CD4-positive, alpha-beta T cell treated with Interleukin-12 subunit alpha and Interleukin-12 subunit beta, for 1 hour (primary cell): Measurements from ENCODE around the gene OR2A12.
"Not testable (repeated sequence)": the region's sequence is repeated elsewhere in the genome, so short reads cannot be mapped to it uniquely, and the experiment has no call there.

Source experiments
- DNase-seq: peaks from one replicate; pipeline ENCODE4 v3.0.0-alpha.2; 2020

Gene OR2A12, protein sequence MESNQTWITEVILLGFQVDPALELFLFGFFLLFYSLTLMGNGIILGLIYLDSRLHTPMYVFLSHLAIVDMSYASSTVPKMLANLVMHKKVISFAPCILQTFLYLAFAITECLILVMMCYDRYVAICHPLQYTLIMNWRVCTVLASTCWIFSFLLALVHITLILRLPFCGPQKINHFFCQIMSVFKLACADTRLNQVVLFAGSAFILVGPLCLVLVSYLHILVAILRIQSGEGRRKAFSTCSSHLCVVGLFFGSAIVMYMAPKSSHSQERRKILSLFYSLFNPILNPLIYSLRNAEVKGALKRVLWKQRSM

DNA sequence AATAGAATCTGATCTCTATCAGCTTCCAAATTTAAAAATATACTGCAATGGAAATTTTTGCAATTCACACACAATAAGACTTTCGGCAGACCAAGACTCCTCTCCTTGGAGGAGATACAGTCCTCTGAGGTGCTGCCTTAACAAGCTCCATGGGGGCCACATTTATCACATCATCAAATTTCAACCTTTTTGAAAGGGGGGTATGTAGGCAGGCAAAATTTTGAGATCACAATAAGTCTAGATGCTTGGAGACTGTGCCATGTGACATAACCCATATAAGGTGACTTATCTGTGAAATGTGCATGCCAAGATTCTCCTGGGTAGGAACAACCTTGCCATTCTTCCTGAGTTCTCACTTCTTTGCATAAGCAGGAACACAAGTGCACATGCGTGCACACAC is at the start of gene OR2A12:
OR2A12 (plus strand) TSS at position 301 of the 400 bp plus-strand sequence. CDS start 8,830 bp downstream, outside the sequence.
- DNase-seq, result no peak

DNA sequence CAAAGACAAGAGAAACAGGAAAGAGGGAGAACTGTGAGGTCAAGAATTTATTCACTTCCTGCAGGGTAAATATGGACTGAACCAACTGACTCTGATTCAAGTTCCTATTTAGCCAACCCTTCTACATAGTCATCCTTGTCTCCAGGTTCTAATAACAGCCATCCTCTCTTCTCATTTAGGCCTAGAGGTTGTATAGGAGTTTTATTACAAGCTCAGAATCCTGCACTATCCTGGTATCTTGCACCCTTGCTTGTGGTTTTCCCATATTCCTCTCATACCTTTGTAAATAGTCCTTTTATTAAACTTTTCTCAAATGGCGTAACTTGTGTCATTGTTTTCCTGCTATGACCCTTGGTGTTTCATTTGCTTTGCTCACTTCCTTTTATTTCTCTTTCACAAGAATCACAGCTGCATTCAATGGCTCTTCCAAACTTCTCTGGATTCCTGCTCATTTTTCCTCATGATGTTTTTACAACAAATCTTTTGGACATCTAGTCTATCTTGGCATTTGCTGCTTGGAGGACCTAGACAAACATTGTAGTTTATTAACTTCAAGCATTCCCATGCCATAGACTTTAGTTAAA is 49.7 kb upstream of the OR2A12 start:
- no peak for DNase-seq

DNA sequence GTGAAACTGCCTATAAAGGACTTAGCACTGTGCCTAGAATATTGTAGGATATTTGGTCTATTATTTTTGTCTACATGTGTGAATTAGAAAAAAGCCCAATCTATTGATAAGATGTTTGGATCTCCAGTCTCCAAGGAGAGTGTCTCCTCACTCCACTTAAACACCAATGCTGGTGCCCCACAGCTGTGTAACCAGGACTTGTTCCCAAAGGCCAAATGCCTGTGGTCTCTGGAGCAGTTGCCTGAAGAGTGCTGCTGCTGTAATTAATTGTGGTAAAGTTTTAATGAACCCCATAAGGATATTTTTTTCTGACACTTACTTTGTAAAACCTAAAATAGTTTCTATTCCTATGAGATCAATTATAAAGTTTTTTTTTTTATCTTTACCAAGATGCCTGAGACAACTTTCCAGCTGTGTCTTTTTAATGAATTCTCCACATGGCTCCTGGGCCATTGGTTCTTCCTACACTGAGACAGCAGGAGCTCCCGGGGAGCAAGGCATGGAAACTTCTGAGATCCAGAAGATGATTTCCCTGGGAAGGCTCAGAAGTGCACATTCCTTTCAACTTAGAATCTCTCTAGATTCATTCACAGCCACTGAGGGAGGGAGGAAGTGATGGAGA is 48.6 kb upstream of the OR2A12 start:
- DNase-seq, result no peak

DNA sequence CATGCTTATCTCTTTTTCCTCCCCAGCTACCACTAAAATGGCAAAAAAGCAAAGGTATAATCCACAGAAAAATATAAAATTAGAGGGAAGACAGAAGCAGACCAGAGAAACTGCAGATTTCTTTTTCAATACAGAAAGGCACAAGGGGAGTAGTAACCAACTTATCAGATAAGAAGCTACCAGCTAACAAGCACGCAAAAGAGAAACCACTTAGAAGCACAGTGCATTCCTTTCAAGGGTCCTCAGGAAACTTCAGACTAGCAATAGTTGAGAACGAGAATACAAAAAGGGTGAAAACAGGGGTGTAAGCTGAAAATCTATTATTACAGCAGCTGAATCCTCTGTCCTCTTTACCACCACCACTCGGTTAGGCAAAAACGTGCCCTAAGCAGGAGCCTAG is 47.2 kb upstream of the OR2A12 start:
- DNase-seq, result no peak

DNA sequence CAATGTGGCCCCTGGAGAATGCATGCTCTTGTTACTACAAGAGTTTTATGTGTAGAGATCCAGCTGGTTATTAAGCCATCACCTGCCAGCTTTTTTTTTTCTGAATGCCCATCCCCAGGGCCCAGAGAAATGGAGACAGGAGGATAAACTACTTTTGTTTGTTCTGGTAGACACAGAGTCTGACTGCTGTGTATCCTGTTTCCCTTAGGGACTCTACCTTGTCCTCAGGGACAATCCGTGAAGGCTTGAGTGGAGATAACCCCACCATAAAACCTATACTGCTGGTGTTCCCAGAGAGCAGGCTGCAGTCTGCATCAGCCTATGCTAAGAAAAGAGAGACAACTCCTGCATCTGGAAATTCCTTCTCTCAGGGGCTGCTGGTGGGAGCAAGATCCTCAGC is 37.4 kb upstream of the OR2A12 start, which contains the start of gene OR2A5:
OR2A5 (plus strand) TSS at position 301 of the 400 bp plus-strand sequence. CDS start 1,454 bp downstream, outside the sequence.
- DNase-seq, result no peak

DNA sequence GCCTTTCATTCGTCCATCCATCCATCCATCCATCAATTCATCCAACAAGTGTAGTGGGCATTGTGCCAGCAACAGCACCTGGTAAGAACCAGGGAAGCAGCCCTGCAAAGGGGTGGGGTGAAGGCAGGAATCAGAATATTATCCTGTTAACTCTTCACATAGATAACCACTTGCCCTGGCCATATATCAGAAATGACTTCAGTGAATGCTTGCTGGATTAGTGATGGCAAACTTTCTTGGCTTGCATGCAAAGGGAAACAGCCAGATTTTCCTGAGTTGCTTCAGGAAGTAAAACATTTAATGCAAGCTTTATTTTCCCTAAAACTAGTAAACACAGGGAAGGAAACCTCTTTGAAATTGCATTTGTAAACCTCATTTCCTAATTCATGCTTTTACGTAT is 36.6 kb upstream of the OR2A12 start:
- no peak for DNase-seq

DNA sequence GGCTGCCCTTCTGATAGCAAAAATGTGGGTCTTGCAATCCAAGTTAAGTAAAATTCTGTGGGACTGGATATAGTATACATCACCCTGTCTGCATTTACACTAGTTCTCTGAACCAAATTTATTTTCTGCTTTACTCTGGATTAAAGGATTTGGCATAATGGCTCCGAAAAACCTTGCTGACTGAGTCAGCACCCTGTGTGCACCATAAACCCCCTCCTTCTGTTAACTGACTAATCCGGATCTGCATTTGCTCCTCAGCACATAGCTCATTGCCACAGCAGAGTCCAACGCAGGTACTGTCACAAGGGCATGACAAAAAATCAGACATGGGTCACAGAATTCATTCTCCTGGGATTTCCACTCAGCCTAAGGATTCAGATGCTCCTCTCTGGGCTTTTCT is 36.0 kb upstream of the OR2A12 start:
- no peak for DNase-seq

DNA sequence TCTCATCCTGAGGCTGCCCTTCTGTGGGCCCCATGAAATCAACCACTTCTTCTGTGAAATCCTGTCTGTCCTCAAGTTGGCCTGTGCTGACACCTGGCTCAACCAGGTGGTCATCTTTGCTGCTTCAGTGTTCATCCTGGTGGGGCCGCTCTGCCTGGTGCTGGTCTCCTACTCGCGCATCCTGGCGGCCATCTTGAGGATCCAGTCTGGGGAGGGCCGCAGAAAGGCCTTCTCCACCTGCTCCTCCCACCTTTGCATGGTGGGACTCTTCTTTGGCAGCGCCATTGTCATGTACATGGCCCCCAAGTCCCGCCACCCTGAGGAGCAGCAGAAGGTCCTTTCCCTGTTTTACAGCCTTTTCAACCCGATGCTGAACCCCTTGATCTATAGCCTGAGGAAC is 35.2 kb upstream of the OR2A12 start:
- not testable (repeated sequence) for DNase-seq

DNA sequence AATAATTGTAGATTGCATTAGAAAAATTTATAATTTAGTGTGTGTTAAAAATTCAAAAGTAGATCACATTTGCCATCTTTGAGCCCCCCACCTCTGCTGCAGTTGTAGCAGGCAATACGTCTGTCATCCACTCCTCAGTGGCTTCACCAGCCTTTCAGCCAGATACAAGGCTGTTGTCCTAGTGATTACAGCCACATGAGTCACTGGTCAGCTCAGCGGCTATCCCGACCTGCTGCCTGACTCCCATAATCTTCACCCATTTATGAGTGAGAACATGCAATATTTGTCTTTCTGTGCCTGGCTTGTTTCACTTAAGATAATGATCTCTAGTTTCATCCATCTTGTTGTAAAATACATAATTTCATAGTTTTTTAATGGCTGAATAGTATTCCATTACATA is 28.1 kb upstream of the OR2A12 start:
- no peak for DNase-seq

DNA sequence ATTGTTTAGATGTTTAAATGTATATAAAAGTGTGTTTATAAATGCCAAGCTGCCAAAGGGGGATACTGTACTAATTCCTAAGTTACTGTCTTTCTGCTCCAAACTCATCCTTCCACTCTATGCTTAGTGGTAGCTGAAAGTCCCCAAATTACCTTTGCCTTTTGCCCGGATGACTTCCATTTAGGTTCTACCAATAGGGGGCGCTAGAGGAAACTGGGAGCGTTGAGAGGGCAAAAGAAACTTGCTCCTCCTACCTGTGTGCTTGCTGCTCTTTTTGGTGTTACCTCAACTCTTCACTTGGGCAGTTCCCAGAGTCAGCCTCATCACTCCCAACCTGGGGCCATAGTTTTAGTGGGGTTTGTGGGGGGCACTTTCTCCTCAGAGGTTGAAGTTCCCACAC is 22.4 kb upstream of the OR2A12 start:
- no peak for DNase-seq

DNA sequence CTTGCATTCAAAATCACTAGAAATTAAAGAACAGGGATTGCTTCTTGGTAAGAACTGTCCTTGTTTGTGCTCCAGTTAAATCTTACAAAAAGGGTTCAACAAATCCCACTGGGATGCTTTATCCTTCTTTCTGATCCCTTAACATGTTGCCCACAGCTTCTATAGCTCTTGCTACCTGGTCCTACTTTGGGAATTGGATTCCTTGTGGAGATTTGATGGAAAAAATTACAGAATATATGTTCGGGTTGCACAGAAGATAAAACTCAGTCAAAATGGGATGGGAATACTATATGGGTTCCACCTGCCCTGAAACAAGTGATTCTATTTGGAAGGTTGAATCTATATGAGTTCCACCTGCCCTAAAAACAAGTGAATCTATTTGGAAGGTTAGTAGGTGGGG is 16.6 kb upstream of the OR2A12 start, which contains the start of gene OR2A25:
OR2A25 (plus strand) TSS at position 301 of the 400 bp plus-strand sequence. CDS start 4,409 bp downstream, outside the sequence.
- no peak for DNase-seq

DNA sequence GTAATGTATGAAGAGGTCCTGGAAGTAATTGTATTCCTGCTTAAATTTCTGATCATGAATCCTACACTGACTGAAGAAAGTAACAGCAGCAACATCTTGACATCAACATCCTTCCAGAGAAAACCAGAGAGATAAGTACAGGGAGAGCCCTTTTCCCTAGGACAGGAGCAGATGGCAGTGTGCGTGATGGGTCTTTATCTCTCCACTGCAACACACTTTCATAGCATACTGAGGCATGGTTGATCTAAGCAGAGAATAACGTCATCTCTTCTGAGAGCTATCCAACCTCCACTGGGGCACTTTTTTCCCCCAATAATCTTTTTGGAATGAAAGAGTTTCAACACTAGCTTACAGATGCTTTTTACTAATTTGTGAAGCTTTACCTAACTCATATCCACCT is 16.1 kb upstream of the OR2A12 start:
- DNase-seq, result no peak

DNA sequence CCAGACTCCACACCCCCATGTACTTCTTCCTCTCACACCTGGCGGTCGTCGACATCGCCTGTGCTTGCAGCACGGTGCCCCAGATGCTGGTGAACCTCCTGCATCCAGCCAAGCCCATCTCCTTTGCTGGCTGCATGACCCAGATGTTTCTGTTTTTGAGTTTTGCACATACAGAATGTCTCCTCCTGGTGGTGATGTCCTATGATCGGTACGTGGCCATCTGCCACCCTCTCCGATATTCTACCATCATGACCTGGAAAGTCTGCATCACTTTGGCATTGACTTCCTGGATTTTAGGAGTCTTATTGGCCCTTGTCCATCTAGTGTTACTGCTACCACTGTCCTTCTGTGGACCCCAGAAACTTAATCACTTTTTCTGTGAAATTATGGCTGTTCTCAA is 11.7 kb upstream of the OR2A12 start:
- DNase-seq, result no peak

DNA sequence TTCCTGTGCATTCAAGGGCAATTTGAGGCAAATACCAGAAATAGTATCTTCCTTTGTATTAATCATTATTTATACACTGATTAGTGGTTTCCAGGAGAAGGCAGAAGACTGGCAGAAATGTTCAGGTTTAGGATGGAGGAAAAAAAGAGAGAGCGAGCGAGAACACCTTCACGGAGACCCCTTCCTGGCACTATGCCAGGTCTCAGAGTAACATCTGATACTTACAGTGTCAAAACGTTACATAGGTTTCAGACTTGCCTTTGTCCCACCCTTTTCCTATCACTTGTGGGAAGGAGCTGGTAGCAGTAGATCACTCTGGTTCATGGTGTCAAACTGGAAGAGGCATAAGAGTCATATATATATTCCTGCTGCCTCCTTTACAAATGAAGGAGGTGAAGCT is 652 bp downstream of the OR2A12 start:
- no peak for DNase-seq

DNA sequence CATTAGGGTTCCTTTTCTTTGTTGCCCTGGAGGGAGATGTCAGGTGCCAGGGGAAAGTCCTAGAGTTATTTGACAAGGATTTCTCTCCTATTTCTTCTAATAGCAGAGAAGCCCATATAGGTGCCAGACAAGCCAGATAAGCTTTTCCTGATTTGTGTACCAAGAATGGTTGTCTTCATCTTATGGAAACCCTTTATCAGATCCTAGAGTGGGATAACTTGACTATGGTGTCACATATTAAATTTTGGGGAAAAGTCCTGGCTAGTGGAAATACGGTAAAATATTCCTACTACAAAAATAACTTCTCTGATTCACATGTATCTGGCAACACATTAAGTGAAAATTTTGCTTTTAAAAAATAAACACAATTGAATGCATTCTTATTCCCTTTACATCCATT is 1.2 kb downstream of the OR2A12 start:
- DNase-seq, result no peak

DNA sequence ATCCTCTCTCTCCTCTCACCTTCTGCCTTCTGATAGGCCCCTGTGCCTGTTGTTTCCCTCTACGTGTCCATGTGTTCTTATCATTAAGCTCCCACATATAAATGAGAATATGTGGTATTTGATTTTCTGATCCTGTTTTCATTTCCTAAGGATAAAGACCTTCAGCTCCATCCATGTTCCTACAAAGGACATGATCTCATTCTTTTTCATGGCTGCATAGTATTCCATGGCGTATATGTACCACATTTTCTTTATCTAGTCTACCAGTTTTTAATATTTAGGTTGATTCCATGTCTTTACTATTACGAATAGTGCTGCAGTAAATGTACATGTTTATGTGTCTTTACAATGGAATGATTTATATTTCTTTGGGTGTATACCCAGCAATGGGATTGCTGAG is 4.6 kb downstream of the OR2A12 start:
- DNase-seq, result no peak

DNA sequence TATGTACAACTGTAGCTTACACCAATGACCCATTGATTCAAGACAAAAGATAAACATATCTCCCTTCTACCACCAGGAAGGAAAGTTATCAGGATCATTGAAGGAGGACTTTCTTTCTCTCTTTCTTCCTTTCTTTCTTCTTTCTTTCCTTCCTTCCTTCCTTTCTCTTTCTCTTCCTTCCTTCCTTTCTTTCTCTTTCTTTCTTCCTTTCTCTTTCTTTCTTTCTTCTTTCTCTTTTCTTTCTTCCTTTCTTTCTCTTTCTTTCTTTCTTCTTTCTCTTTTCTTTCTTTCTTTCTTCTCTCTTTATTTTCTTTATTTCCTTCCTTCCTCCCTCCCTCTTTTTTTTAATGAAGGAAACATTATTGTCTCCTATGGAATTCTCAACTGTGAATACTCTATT is 12.7 kb downstream of the OR2A12 start:
- DNase-seq, result no peak

DNA sequence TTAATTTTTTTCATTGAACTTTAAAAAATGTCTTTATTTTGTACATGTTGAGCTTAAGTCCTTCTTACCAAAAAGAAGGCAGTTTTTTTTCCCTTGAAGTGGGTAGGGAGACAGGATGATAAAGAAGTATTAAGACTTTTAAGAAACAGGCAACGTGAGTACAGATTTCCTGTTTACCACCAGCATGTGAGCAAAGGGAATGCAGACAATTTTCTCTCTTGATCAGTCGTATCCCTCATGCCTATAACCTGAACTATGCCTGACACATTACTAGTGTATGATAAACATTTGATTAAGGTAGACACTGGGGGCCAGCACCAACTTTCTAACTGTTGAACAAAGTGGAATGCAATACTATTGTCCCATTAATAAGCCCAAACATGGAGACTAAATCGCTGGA is 14.5 kb downstream of the OR2A12 start:
- DNase-seq, result no peak

DNA sequence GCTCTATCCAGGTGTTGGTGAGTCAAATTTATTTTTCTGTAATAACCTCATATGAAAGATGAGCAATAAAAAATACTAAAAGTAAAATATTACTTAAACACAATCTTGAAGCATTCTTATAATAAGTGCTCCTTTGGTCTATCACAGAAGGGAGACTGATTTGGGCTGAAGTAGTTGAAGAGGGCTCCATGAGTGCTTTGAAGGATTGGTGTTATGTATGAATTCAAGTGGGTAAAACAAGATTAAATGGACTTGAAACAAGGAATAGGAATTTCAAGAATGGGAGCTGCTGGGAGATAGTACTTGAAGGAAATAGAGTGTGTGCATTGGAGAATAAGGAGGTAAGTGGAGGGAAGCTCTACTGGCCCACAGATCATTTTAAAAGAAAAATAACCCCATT is 16.0 kb downstream of the OR2A12 start:
- no peak for DNase-seq

DNA sequence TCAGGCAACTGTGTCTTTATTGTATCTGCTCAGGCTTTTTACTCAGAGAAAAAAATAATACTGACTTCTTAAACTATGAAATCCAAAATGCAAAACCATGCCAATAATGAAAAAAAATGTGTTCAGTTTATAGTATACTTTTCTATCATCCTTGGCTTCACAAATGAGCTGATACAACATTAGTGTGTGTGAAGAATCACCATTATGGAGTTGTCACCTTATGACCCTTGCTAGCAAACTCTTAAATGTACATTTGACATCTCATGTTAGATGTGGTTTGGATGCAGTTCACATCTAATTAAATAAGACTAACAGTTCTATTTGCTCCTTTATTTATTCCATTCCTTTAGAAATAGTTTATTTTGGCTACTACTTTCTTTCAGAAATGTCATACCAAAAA is 19.1 kb downstream of the OR2A12 start:
- DNase-seq, result no peak

DNA sequence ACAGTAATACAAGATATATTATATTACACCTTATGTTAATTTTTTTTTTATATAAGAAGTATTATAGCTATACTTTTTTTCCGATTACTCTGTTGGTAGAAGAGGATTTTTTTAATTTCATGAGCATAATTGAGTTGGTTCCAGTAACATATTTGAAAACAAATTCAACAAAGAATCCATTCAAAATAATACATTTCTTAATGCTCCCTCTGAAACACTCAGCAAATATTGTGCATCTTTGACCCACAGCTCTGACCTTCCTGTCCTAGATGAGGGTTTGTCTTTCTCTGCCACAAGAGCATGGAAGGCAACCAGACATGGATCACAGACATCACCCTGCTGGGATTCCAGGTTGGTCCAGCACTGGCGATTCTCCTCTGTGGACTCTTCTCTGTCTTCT is 23.2 kb downstream of the OR2A12 start, which contains the start of gene OR2A2:
OR2A2 (plus strand) TSS at position 301 of the 400 bp plus-strand sequence; CDS start at position 301, 0 bp downstream.
- no peak for DNase-seq

DNA sequence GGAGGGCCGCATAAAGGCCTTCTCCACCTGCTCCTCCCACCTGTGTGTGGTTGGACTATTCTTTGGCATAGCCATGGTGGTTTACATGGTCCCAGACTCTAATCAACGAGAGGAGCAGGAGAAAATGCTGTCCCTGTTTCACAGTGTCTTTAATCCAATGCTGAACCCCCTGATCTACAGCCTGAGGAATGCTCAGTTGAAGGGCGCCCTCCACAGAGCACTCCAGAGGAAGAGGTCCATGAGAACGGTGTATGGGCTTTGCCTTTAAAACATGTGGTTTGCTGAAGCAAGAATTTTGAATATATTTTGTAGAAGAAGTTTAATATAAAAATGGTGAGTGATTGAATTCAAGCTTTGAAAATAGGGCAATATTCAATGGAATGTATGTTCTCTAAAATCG is 24.2 kb downstream of the OR2A12 start:
- DNase-seq, result no peak

DNA sequence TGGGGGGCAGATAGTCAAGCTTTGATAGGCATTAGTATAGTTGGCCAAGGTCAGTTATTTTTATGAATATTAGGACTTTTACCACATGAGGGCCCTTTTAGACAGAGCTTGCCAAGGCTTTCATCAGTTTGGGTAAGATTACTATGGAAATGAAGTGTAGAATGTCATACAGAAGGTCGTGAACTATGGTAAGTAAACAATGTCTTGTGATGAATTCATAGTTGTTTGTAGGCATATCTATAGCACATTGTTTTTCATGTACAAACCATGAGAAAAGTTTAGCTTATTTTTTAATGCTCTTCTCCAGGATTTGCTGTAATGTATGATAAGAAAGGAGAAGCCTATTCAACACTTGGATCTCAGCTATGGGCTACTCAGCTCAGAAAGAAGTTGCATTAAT is 27.6 kb downstream of the OR2A12 start:
- no peak for DNase-seq

DNA sequence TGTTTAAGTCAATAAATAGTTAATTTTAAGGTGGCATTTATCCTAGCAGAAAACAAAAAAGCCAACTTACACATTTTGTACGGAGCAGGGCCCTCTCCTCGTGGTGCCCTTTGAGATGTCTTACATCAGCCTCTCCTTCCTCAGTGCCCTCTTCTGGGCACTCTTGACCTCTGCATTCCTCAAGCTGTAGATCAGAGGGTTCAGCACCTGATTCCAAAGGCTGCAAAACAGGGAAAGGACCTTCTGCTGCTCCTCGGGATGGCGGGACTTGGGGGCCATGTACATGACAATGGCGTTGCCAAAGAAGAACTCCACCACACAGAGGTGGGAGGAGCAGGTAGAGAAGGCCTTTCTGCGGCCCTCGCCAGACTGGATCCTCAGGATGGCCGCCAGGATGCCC is 32.3 kb downstream of the OR2A12 start:
- DNase-seq, result no peak
